Activated naive CD4-positive, alpha-beta T cell (primary cell): ENCODE data around the gene GRIPAP1.
"Not testable (repeated sequence)": the region's sequence is repeated elsewhere in the genome, so short reads cannot be mapped to it uniquely, and the experiment has no call there.

Experiments
- DNase-seq, 4 experiments: peaks; one replicate each; lab custom pipeline; 2025; lab: John Stamatoyannopoulos, UW

GRIPAP1 gene

DNA sequence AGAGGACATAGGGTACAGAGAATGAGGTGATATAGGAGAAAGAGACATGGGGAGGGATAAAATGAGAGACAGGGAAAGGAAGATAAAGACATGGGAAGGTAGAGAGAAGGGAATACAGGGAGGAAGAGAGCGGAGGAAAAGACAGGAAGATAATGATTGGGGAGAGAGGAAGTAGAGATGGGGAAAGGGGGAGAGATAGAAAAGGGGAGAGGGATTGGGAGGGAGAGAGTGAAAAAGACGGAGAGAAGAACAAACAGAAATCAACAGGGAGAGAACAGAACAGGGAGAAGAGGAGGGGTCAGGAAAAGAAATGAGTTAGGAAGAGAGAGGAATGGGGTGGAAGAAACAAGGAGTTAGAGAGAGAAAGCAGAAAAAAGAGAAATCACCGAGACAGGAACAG is 4.6 kb downstream of the GRIPAP1 start:
- no peak for DNase-seq

GRCh38 chrX:48996969-48997368 is 5.1 kb downstream of the GRIPAP1 start:
- no peak for DNase-seq

GRCh38 chrX:48992341-48992740 is 9.7 kb downstream of the GRIPAP1 start:
- DNase-seq: no peak

DNA sequence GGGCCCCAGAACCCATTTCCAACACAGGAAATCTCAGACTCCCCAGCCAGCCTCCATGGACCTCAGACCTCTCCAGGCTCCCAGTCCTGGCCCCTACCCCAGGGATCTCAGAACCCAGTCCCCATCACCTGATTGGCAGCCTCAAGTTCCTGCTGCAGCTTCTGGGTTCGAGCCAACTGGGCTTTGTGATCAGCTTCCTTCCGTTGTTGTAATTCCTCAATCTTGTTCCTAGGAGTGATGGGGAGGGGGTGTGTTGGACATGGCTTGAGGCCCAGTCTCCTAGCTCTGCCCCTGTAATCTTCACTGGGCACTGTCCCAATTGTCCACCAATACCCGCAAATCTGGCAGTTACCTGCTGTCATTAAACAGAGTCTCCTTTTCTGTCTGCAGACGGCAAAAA is 12.6 kb downstream of the GRIPAP1 start:
- no peak for DNase-seq

- no peak for DNase-seq
These were observed 18.2 kb downstream of the GRIPAP1 start for GRCh38 chrX:48983896-48984295.

DNA sequence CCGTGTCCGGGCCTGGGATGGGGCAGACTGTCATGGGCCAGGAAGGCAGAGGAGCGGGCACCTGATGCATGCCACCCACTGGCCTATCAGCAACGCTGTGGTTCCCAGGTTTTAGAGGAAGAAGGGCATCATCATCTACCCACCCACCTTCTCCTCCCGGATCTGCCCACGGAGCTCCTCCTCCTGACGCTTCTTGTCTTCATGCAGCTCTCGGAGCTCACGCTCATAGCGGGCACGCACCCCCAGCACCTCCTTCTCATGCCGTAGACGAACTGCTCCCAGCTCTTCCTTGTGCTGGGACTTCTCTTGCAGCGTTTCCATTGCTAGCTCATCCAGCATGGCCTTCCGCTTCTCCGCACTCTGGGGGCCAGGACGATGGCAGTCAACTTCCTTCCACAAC is 19.0 kb downstream of the GRIPAP1 start:
- DNase-seq: no peak

GRCh38 chrX:48981178-48981577 is 20.9 kb downstream of the GRIPAP1 start:
- no peak for DNase-seq

DNA sequence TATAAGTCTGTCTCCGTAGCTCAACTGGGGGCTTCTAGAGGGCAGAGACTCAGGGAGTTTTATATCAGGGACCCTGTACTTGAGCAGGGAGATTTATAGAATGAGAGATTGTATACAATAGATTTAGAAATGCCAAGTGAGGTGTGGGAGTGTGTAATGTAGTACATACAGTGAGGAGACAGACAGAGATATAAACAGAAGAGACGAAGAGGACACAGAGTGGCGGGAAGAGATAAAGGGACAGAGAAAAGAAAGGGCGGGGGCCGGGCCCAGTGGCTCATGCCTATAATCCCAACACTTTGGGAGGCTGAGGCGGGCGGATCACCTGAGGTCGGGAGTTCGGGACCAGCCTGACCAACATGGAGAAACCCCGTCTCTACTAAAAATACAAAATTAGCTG is 21.7 kb downstream of the GRIPAP1 start:
- not testable (repeated sequence) for DNase-seq

DNA sequence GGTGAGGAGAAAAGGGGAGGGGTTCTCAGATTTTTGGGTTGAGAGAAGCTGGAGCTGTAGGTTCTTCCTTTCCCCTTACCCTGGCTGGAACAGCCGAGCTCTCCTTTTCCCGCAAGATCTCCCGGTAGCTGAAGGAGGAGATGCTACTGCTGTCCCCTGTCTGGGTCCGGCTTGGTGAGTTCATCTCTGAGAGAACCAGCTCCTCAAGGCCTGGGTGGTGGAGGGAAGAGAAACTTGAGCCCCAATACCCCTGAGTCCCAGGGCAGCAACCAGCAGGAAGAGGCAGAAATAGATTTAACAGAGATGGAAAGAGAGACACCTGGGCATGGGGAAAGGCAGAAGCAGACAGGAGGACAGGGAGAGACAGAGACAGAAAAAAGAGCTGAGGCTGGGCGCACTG is 23.8 kb downstream of the GRIPAP1 start:
- DNase-seq: no peak

DNA sequence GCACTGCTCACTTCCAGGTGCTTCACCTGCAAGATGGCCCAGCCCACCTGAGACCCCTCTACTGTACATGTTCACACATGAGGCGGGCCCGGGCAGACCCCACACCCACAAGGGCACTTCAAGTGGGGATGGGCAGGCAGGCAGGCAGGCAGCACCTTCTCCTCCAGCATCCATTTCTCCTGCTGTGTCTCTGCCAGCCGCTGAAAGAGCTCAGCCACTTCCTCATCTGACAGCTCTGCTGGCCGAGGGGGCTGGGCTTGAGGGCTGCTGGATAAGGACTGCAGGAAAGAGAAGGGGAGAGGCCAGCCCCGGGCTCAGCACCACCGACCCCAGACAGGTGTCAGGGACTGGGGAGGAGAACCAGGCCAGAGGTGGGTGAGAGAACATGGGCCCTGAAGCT is 26.0 kb downstream of the GRIPAP1 start:
- DNase-seq: no peak

GRCh38 chrX:48975541-48975940 is 26.5 kb downstream of the GRIPAP1 start:
- no peak for DNase-seq

DNA sequence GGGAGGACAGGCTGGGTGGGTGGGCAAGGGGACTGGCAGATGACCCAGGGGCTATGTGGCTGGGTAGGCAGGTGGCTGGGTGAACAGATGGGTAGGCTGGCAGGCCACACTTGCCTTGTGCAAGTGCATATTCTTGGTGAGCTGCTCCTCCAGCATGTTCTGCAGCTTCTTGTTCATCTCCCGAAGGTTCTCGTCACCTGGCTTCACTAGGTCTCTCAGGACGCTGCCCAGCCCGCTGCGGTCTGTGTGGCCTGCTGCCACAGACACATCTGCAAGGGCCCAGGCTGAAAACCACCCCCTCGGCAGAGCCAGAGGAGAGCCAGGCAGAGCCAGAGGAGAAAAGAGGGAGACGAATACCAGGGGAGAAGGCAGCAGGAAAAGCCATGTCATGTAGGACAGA is 27.0 kb downstream of the GRIPAP1 start:
- DNase-seq: no peak

- DNase-seq: no peak
These were observed 27.5 kb downstream of the GRIPAP1 start for GRCh38 chrX:48974574-48974973.

- DNase-seq: no peak
These were observed 28.0 kb downstream of the GRIPAP1 start for GRCh38 chrX:48974033-48974432.

DNA sequence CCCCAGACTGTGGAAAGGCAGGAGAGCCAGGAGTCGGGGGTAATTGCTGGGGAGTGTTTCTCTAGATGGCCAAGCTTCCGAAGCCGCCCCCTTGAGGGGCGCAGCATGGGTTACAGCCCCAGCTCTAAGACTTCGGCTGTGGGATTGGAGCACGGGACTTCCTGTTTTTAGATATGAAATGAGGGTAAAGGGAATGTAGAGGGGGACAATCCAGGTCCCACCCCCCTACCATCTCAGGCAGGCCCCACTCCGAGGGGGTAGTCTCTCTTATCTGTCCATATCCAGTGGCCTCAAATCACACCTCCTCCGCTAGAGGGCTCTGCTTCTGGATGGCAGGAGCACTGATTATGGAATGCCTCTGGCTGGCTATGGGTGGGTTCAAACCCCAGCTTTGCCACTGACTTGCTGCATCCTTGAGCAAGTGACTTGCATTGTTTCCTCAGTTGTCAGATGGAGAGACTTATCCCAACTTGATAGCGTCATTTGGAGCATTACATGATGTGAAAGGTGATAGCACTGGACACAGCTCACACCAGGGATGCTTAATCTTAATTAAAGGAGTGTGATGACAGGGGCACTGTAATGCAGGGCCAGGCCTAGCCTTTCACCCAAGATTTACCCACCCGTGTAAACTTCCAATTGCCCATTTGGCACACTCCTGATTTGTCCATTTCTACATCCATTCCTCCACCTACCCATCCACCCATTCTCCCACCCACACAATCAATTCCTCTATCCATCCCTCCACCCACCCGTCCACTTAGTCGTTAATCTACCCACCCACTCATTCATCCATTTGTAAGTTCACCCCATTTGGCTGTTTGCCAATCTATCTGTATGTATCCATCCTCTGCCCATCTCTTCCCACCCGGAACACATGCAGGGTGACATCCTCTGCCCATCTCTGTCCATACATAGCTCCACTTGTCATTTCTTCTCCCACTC is 29.6 kb downstream of the GRIPAP1 start:
- no peak for DNase-seq

DNA sequence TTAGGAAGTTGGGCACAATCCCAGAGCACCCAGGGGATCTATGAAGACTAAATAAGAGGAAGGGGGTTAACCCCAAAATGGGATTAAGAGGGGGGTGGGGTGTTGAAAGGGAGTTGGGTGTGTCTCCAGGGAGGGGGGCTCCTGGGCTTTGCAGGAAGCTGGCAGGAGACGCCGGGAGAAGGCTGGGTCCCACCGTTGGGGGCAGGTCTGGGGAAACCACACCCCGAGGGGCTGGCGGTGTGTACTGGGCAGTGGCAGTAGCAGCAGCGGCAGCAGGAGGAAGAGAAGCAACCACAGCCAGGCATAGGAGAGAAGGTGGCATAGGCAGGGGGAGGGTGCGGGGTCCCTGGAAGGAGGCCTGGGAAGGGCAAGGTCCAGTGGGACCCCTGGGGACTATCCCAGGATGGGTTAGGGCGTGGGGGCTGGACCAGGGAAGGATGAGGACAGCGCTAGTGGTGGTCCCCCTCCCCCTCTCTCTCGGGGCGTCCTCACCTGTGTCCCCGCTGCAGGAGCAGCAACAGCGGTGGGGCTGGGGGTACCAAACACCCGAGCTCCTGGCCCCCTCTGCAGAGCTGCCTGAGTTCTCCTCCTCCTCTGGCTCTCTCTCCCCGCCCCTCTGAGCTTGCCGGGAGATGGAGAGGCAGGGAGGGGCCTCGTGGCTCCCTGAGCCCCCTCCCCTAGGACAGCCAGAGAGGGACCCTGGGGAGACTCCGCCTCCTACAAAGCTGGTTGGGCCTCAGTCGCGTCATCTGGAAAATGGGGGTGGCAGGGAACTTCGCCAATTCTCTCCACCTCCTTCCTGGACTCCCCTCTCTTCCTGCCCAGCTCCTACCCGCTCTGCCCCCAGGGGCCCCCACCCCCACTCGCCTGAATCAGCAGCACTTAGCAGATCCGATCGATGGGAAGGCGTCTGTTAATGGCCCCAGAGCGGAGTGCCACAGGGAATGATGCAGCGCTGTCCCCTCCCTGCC is 30.5 kb downstream of the GRIPAP1 start, which contains the start of gene KCND1:
Gene KCND1 (minus strand): TSS at position 596 of the 971 bp plus-strand sequence. CDS start 1,573 bp downstream, outside the sequence.
- no peak for DNase-seq

GRCh38 chrX:48969471-48969870 is 32.6 kb downstream of the GRIPAP1 start:
- no peak for DNase-seq

- DNase-seq: no peak
These were observed 33.7 kb downstream of the GRIPAP1 start for GRCh38 chrX:48968377-48968776.

DNA sequence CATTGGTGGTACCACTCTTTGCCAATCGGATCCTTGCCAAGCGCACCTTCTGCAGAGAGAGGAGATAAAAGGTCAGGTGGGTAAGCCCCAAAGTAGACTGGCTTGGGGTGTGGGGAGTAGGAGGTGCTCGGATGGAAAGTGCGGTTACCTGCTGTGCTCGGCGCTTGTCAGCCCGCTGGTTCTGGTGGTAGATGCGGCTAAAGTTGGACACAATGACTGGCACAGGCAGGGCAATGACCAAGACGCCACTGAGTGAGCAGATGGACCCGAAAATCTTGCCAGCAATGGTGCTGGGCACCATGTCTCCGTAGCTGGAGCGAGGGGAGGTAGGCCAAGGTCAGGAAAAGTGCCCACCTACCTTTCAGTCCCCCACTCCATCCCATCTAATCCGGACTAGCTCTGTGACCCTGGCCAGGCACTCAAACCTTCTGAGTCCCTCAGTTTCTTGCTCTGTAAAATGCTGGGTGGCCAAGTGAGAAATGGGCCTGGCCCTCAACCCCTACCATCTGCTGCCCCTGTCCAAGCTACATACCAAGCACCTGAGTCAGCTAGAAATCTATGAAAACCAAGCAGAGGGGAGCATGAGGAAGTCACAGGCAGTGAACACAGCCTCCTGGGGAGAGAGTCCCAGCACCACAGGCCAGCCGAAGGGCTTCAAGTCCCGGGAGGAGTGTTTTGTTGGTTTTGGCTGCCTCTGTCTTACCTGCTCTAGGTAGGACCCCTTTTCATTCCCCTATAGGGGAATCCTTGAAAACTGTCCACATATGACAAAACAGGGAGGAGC is 35.1 kb downstream of the GRIPAP1 start:
- no peak for DNase-seq

- DNase-seq: no peak
These were observed 36.1 kb downstream of the GRIPAP1 start for GRCh38 chrX:48965959-48966358.

DNA sequence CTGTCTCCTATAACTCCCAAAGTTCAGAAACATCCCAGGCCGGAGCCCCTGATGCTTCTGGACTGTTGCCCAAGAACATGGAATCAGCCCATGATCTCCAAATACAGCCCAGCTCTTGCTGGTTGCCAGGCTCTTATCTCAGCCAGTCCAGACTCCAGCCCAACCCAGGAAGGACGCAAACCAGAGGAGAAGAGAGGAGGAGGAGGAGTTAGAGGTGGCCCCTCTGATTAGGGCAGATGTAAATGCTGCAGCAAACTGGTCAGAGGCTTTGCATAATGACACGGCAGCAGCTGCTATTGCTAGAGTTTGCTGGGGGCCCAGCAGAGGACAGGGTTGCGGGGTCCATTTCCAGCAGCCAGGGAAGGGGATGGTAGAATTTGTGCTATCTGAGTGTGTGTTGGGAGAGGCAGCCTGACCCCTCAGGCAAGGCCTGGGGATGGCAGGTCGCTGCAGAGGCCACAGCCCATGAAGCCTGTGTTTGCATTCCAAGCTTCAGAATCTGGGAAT is 40.4 kb downstream of the GRIPAP1 start:
- no peak for DNase-seq

GRCh38 chrX:48960291-48960690 is 41.8 kb downstream of the GRIPAP1 start:
- DNase-seq: no peak
